ENCODE results near the gene MAP10. TPM values are rescaled to one million over a fixed set of nuclear protein-coding genes. Genes with fewer than 3 reads are reported as not detected.

Gene MAP10
- total and polyA plus RNA-seq, 2 experiments from 2014 or later: 2.9 to 3.3 TPM

GRCh38 chr1:232835166-232835565, 29.9 kb downstream of the MAP10 start:
- peaks cover 4% of the 10 kb centered on the region; the same call in 1 of the 3 replicates for H3K36me3 Mint-ChIP-seq (ENCODE audit: low read depth)
- H3K4me2 ChIP-seq: no peak overlapping the region
- peaks cover 12% of the 10 kb centered on the region for H3K9me3 Mint-ChIP-seq
- no peak for ATAC-seq
- H3K27me3 Mint-ChIP-seq (ENCODE audit: insufficient read depth, low read depth, poor library complexity): peaks cover 4% of the 10 kb centered on the region
- H3K27me3 ChIP-seq (ENCODE audit: insufficient read depth): no peaks in the 10 kb centered on the region
- H3K9me2 ChIP-seq (ENCODE audit: insufficient read depth): no peaks in the 10 kb centered on the region
- no peak overlapping the region for H3K4me3 Mint-ChIP-seq
- no peak overlapping the region for H3K4me3 ChIP-seq
- no peaks in the 10 kb centered on the region for H4K20me1 ChIP-seq (replicated peaks; ENCODE audit: insufficient read depth)
- peaks cover 4% of the 10 kb centered on the region; the same call in 1 of the 3 replicates for H3K4me1 Mint-ChIP-seq
- DNase-seq (ENCODE audit: low spot score): no peak
- TF ChIP-seq JUNB (IDR thresholded peaks at IDR 0.05; ENCODE audit: unreplicated experiment): no peak
- no peak for TF ChIP-seq POLR2AphosphoS5 (IDR thresholded peaks at IDR 0.05; ENCODE audit: low read depth)
- TF ChIP-seq EZH2phosphoT487 (IDR thresholded peaks at IDR 0.05; ENCODE audit: unreplicated experiment): no peak
- TF ChIP-seq EZH2 (IDR thresholded peaks at IDR 0.05; ENCODE audit: low read depth, unreplicated experiment): no peak
- no peak for TF ChIP-seq ETS1 (IDR thresholded peaks at IDR 0.05)
- TF ChIP-seq STAT1 (IDR thresholded peaks at IDR 0.05; ENCODE audit: unreplicated experiment): no peak
- no peak for TF ChIP-seq CREB1 (CRISPR knock-in tag; IDR thresholded peaks at IDR 0.05; ENCODE audit: low read depth)
- TF ChIP-seq ZNF462 (CRISPR knock-in tag; IDR thresholded peaks at IDR 0.05): no peak
- no peaks in the 10 kb centered on the region for H3F3A ChIP-seq (replicated peaks; ENCODE audit: low read depth)
- H3K36me3 ChIP-seq (ENCODE audit: insufficient read depth): no peaks in the 10 kb centered on the region
- H2AFZ ChIP-seq: no peak overlapping the region
- no peak overlapping the region for H3K27ac ChIP-seq (ENCODE audit: low read depth)
- no peaks in the 10 kb centered on the region for H3K4me1 ChIP-seq (ENCODE audit: insufficient read depth)
- no peaks in the 10 kb centered on the region for H3K79me2 ChIP-seq (replicated peaks; ENCODE audit: insufficient read depth)
- H3K27ac Mint-ChIP-seq: no peak overlapping the region

All from GM23338 (cell line).